GM21447 (cell line): Measurements from ENCODE around the gene TAF1B.

Source experiments
- ATAC-seq: cut with Tn5 transposase; IDR thresholded peaks from one replicate; pipeline ENCODE4 v1.9.1; 2021; ENCODE audit not compliant: unreplicated experiment

Gene TAF1B

GRCh38 chr2:9807555-9808305 lies 35.5 kb upstream of the TAF1B start:
- no peak for ATAC-seq

- no peak for ATAC-seq
Observed at GRCh38 chr2:9808334-9809063, 34.8 kb upstream of the TAF1B start.

GRCh38 chr2:9809064-9809356 lies 34.3 kb upstream of the TAF1B start:
- ATAC-seq, result no peak

GRCh38 chr2:9809448-9810088 lies 33.7 kb upstream of the TAF1B start:
- ATAC-seq, result no peak

GRCh38 chr2:9811216-9811615 lies 32.1 kb upstream of the TAF1B start:
- ATAC-seq, result no peak

GRCh38 chr2:9811679-9812511 lies 31.4 kb upstream of the TAF1B start:
- ATAC-seq, result no peak

- no peak for ATAC-seq
Observed at GRCh38 chr2:9812945-9813311, 30.3 kb upstream of the TAF1B start.

GRCh38 chr2:9813312-9814128 lies 29.8 kb upstream of the TAF1B start:
- ATAC-seq, result no peak

- ATAC-seq, result no peak
Observed at GRCh38 chr2:9814129-9814868, 29.0 kb upstream of the TAF1B start.

- no peak for ATAC-seq
Observed at GRCh38 chr2:9815076-9815475, 28.2 kb upstream of the TAF1B start.

- no peak for ATAC-seq
Observed at GRCh38 chr2:9815844-9816279, 27.4 kb upstream of the TAF1B start.

GRCh38 chr2:9818097-9818496 lies 25.2 kb upstream of the TAF1B start:
- ATAC-seq, result no peak

- ATAC-seq, result no peak
Observed at GRCh38 chr2:9819551-9819950, 23.7 kb upstream of the TAF1B start.

GRCh38 chr2:9820020-9820973 lies 23.0 kb upstream of the TAF1B start:
- ATAC-seq, result no peak

- no peak for ATAC-seq
Observed at GRCh38 chr2:9821805-9822445, 21.3 kb upstream of the TAF1B start.

- no peak for ATAC-seq
Observed at GRCh38 chr2:9824441-9824840, 18.8 kb upstream of the TAF1B start.

- no peak for ATAC-seq
Observed at GRCh38 chr2:9824956-9825720, 18.1 kb upstream of the TAF1B start.

GRCh38 chr2:9826208-9826607 lies 17.1 kb upstream of the TAF1B start:
- ATAC-seq, result no peak
